EH (cell line): ENCODE results near the gene SLC7A8.

Experiments used
- DNase-seq: peaks from one replicate; pipeline ENCODE4 v3.0.0-alpha.2; 2015; ENCODE audit warnings: low read depth

The SLC7A8 gene

GRCh38 chr14:23182372-23183157 lies 895 bp downstream of the SLC7A8 start:
- no peak for DNase-seq

DNA sequence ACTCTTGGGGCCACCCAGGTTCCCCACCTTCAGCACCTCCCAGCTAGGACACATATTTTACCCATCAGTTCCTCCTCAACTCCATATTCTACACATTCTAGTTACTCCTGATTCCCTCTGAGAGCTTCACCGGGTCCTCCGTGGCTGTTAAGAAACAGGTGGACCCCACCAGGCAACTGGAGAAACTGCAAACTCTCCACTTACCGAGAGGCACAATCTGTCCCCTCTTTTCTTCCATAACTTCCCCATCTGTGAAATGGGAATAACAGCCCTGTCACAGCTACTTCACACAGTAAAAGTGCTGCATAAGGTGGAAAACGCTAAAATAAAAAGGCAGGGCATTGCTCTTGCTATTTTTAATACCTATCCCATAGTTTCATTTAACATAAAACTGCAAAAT lies 1.5 kb downstream of the SLC7A8 start:
- no peak for DNase-seq

GRCh38 chr14:23181453-23181852 lies 2.0 kb downstream of the SLC7A8 start:
- no peak for DNase-seq

DNA sequence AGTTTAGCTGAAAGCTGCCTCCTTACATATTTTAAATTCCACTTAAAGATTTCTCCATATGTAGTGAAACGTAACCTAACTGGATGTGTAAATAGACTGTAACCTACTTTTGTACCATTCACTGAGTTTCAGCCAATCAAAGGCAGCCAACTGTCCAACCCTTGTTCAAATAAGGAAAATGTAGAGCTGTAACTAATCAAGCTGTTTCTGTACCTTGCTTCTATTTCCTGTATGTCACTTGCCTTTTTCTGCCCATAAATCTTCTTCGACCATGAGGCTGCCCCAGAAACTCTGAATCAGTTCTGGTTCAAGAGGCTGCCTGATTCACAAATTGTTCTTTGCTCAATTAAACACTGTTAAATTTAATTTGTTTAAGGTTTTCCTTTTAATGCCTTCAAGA lies 6.3 kb downstream of the SLC7A8 start:
- peak; percentile 64 for DNase-seq

- DNase-seq: peak; percentile 38
These were observed 7.6 kb downstream of the SLC7A8 start for GRCh38 chr14:23175823-23176222.

GRCh38 chr14:23174296-23175184 lies 8.9 kb downstream of the SLC7A8 start:
- DNase-seq: peak; percentile 40

- DNase-seq: no peak
These were observed 9.7 kb downstream of the SLC7A8 start for GRCh38 chr14:23173796-23174195.

- DNase-seq: no peak
These were observed 10.4 kb downstream of the SLC7A8 start for GRCh38 chr14:23173031-23173430.

DNA sequence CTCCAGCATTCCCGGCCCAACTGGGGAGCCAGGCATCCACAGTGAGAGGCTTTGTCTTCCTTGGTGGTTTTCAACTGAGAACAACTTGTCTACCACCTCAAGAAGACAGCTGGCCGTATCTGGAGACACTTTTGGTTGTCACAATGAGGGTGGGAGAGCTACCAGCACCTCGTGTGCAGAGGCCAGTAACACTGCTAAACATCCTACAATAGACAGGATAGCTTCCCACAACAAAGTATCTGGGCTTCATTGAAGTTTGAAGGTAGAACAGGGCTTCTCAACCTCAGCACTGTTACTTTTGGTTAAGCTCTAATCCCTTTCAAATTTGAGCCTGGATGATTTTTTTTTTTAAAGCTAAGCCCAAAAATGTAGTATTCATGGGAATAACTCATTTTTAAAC lies 10.9 kb downstream of the SLC7A8 start:
- DNase-seq: no peak

DNA sequence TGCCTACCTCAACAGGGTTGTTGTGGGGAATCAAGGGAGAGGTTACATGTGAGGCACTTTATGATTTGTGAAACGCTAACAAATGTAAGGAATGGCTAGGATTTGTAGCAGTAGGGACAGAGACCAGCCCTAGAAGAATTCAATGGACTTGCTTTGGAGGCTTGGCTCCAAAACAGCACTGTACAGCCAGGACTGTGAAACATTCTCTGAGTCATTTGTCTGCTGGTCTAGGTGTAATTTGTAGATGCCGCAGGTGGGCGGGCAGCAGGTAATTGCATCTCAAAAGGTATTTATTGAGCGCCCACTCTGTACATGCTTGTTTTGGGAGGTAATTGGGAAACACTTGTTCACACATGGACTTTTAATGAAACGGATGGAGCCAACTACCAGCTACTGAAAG lies 11.4 kb downstream of the SLC7A8 start:
- no peak for DNase-seq

DNA sequence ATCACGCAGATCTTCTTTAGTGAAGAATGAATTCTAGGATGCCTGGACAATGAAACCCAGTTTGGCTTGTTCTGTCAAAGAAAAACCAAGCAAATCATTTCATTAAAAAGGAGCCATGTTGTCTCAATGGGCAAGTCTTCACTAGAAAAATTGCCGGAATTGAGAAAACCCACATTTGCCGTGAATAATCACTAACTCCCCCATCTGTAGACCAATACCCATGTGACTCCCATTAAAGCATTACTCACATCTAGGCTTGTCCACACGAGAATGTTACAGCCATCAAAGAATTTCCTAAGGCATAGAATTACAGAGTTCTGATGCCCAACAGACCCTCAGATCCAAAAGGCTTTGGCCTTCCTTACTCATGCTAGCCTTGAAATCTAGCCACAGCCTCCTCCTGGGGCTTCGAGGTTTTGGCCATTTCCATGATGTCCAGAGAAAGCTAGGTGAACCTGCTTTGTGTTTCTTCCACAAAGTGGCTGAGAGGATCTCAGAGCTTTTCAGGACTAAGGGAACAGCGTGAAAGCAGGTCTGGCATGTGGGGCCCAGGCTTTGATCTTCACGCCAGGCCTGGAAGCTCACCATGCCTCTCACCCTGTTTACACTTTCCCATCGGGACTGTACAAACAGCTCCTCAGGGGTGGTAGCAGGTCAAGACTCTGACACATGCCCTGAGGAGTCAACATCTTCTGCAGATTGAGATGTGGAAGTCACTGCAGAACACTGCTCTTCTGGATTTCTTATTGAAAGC lies 12.1 kb downstream of the SLC7A8 start:
- peak; percentile 78 for DNase-seq

DNA sequence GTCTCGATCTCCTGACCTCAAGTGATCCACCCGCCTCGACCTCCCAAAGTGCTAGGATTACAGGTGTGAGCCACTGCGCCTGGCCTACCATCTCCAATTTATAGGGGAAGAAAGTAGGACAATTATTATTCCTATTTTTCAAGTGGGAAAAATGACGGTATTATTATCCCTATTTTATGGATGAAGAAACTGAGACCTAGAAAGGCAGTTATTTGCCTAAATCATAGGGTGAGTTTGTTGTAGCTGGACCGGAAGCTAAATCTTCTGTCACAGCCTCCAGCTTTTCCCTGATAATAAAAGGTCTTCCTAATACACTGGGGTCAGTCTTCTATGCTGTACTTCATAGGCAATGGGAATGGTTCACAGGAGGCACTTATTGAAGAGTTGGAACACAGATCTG lies 13.8 kb downstream of the SLC7A8 start:
- no peak for DNase-seq

DNA sequence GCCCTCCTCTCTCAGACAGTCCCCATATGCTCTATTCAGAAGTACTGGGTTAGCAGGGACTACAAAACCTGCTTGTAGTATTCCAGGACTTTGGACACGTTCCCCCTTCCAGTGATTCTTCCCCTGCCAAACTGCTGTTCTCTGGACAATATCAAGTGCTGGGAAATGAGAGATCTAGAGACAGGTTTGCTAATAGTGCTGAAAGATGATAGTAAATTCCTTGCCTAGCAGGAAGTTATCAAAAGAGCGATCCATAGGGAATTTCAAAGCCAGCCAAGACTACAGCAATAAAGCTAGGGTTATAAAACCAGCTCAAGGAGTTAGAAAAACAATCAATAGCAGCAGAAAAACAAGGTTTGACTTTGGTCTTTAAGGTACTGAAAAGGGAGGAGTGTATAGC lies 15.2 kb downstream of the SLC7A8 start:
- DNase-seq: no peak

- peak; percentile 33 for DNase-seq
These were observed 16.2 kb downstream of the SLC7A8 start for GRCh38 chr14:23167116-23167847.

- DNase-seq: no peak
These were observed 18.5 kb downstream of the SLC7A8 start for GRCh38 chr14:23164949-23165348.

- no peak for DNase-seq
These were observed 19.2 kb downstream of the SLC7A8 start for GRCh38 chr14:23164250-23164649.

GRCh38 chr14:23163830-23164229 lies 19.6 kb downstream of the SLC7A8 start:
- no peak for DNase-seq

DNA sequence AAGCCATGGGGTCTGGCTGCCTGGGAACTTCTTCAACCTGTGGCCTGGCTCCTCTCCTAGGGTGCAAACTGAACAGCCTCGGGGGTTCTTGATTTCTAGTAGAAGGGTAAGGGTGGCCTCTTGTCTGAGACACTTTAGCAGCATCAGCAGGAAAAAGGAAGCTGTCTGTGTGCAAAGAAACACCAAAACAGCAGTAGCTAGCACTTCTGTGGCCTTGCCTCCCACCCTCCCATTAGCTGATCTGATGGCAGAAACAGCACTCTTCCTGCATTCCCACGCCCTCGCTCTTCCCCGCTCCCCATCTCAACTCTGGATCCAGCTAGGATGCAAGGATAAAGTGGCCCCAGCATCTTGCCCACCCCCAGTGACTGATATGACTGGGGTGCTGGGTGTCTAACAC lies 20.7 kb downstream of the SLC7A8 start:
- DNase-seq: no peak

DNA sequence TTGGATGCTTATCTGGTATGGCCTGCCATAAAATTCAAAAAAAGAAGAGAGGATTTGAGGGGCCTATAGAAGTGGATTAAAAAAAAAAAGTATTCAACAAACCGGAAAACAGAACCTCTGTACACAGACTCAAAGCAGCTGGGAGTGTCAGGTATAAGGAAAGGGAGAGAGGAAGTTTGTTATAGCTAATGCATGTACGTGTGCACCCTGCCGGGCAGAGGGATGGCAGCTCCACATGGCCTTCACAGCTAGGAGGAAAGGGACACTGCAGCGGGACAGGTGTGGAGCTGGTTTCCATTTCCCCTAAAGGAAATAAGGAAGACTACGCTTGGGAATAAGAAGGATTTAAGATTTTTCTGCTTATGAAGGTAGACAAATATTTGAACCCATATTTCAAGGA lies 21.5 kb downstream of the SLC7A8 start:
- DNase-seq: no peak

- peak; percentile 71 for DNase-seq
These were observed 22.4 kb downstream of the SLC7A8 start for GRCh38 chr14:23160924-23161522.

DNA sequence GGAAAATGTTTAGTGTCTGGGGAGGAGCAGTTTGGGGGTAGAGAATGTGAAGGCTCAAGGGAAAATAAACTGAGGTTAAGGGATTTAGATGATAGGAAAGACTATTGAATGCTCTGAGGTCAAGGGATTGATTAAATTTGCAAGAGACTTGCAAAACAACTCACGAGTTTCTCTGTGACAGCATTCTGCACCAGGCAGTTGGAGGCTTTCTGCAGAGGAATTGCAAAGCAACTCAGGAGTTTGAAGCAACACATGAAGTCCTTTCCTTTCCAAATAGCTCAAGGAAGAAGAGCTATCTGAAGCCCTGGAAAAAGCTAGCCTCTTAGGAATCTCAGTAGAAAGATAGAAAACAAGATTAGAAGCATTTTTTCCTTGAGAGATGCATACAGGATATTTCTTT lies 23.9 kb downstream of the SLC7A8 start:
- DNase-seq: no peak
